OCI-LY1 (cell line): ENCODE results near the gene AGRN.

Experiments used
- H2AFZ ChIP-seq: fragments of 200-600 bp; sonication (generic), shearing (Covaris generic); 2 replicates; pipeline ENCODE4 v1.6.0; 2014; ENCODE audit warnings: antibody characterized with exemption, mild to moderate bottlenecking, low read length
- H3F3A ChIP-seq: fragments of 200-600 bp; sonication (generic), shearing (Covaris generic); 2 replicates; pipeline ENCODE4 v1.6.0; 2014; ENCODE audit warnings: mild to moderate bottlenecking, antibody characterized with exemption, low read length, moderate library complexity; ENCODE audit not compliant: insufficient read depth
- H3K27ac ChIP-seq: fragments of 200-600 bp; sonication (generic); 2 replicates; pipeline ENCODE4 v1.5.1; 2014; ENCODE audit warnings: low read length, mixed run types, mild to moderate bottlenecking, low read depth; ENCODE audit not compliant: poor library complexity, severe bottlenecking
- H3K27me3 ChIP-seq: fragments of 200-600 bp; sonication (generic); 2 replicates; pipeline ENCODE4 v1.6.0; 2014; ENCODE audit warnings: antibody characterized with exemption, mild to moderate bottlenecking, low read length, moderate library complexity; ENCODE audit not compliant: insufficient read depth
- H3K36me3 ChIP-seq: fragments of 200-600 bp; sonication (generic); 2 replicates; pipeline ENCODE4 v1.6.1; 2014; ENCODE audit warnings: mild to moderate bottlenecking, antibody characterized with exemption, low read length, moderate library complexity, mixed read lengths; ENCODE audit not compliant: insufficient read depth
- H3K4me1 ChIP-seq: fragments of 200-600 bp; sonication (generic); 2 replicates; pipeline ENCODE4 v1.5.1; 2014; ENCODE audit warnings: mild to moderate bottlenecking, low read length, moderate library complexity; ENCODE audit not compliant: insufficient read depth, severe bottlenecking
- H3K4me2 ChIP-seq: fragments of 200-600 bp; sonication (generic), shearing (Covaris generic); 2 replicates; pipeline ENCODE4 v1.6.1; 2014; ENCODE audit warnings: low read length
- H3K4me3 ChIP-seq: fragments of 200-600 bp; sonication (generic); 2 replicates; pipeline ENCODE4 v1.5.1; 2014; ENCODE audit warnings: low read length, low read depth, mild to moderate bottlenecking, mixed read lengths; ENCODE audit not compliant: poor library complexity, severe bottlenecking
- H3K79me2 ChIP-seq: fragments of 200-600 bp; shearing (Covaris generic); 2 replicates; pipeline ENCODE4 v1.6.1; 2016; ENCODE audit warnings: mixed run types, low read length, mixed read lengths; ENCODE audit not compliant: insufficient read depth
- H3K9ac ChIP-seq: fragments of 200-600 bp; sonication (generic), shearing (Covaris generic); 2 replicates; pipeline ENCODE4 v1.6.1; 2014; ENCODE audit warnings: mild to moderate bottlenecking, low read length, mixed read lengths
- H3K9me2 ChIP-seq: fragments of 200-600 bp; sonication (generic), shearing (Covaris generic); 2 replicates; pipeline ENCODE4 v1.6.1; 2014; ENCODE audit warnings: low read depth, mild to moderate bottlenecking, low read length, mixed read lengths
- H3K9me3 ChIP-seq: fragments of 200-600 bp; shearing (Covaris generic); 2 replicates; pipeline ENCODE4 v1.6.1; 2014; ENCODE audit warnings: low read length, mixed read lengths
- H4K20me1 ChIP-seq: fragments of 200-600 bp; sonication (generic), shearing (Covaris generic); 2 replicates; pipeline ENCODE4 v1.6.0; 2016; ENCODE audit warnings: mild to moderate bottlenecking, low read length; ENCODE audit not compliant: insufficient read depth
- CTCF ChIP-seq: fragments of 200-600 bp; sonication (generic), shearing (Covaris generic); IDR thresholded peaks from 2 replicates; pipeline ENCODE4 v1.5.1; 2017; ENCODE audit warnings: mild to moderate bottlenecking, antibody characterized with exemption, low read length, moderate library complexity, mixed read lengths
- EZH2 ChIP-seq: fragments of 200-600 bp; sonication (generic), shearing (Covaris generic); IDR thresholded peaks from 2 replicates; pipeline ENCODE4 v1.8.0; 2017; ENCODE audit warnings: borderline replicate concordance, mixed run types, mild to moderate bottlenecking, antibody characterized with exemption, low read length, moderate library complexity, mixed read lengths

AGRN gene

GRCh38 chr1:1042835-1043234, 22.9 kb downstream of the AGRN start:
- no peaks in the 10 kb centered on the region for H3K79me2 ChIP-seq
- TF ChIP-seq EZH2 (no peak), CTCF (no peak)
- H3K9ac ChIP-seq = no peak overlapping the region
- H3K4me3 ChIP-seq = no peak overlapping the region
- no peaks in the 10 kb centered on the region for H3K4me1 ChIP-seq
- no peaks in the 10 kb centered on the region for H3K9me2 ChIP-seq
- no peaks in the 10 kb centered on the region for H3F3A ChIP-seq
- no peaks in the 10 kb centered on the region for H4K20me1 ChIP-seq
- H3K9me3 ChIP-seq = no peaks in the 10 kb centered on the region
- no peak overlapping the region for H3K27ac ChIP-seq
- no peak overlapping the region for H2AFZ ChIP-seq
- no peak overlapping the region for H3K4me2 ChIP-seq
- no peaks in the 10 kb centered on the region for H3K36me3 ChIP-seq
- H3K27me3 ChIP-seq = no peaks in the 10 kb centered on the region

GRCh38 chr1:1043411-1043810, 23.5 kb downstream of the AGRN start:
- no peaks in the 10 kb centered on the region for H3K9me3 ChIP-seq
- H3K9ac ChIP-seq = no peak overlapping the region
- no peaks in the 10 kb centered on the region for H3K27me3 ChIP-seq
- H3K79me2 ChIP-seq = no peaks in the 10 kb centered on the region
- no peak overlapping the region for H3K4me3 ChIP-seq
- H2AFZ ChIP-seq = no peak overlapping the region
- no peaks in the 10 kb centered on the region for H4K20me1 ChIP-seq
- no peaks in the 10 kb centered on the region for H3K9me2 ChIP-seq
- no peaks in the 10 kb centered on the region for H3K36me3 ChIP-seq
- no peak for TF ChIP-seq EZH2
- no peak for TF ChIP-seq CTCF
- no peak overlapping the region for H3K27ac ChIP-seq
- H3F3A ChIP-seq = no peaks in the 10 kb centered on the region
- no peaks in the 10 kb centered on the region for H3K4me1 ChIP-seq
- H3K4me2 ChIP-seq = no peak overlapping the region

GRCh38 chr1:1043921-1044320, 24.0 kb downstream of the AGRN start:
- H4K20me1 ChIP-seq = no peaks in the 10 kb centered on the region
- no peak overlapping the region for H2AFZ ChIP-seq
- TF ChIP-seq EZH2 = no peak
- no peak for TF ChIP-seq CTCF
- H3K9ac ChIP-seq = no peak overlapping the region
- H3K4me1 ChIP-seq = no peaks in the 10 kb centered on the region
- H3K79me2 ChIP-seq = no peaks in the 10 kb centered on the region
- H3K27ac ChIP-seq = no peak overlapping the region
- H3K4me3 ChIP-seq = no peak overlapping the region
- no peaks in the 10 kb centered on the region for H3K9me3 ChIP-seq
- no peaks in the 10 kb centered on the region for H3K27me3 ChIP-seq
- H3K36me3 ChIP-seq = no peaks in the 10 kb centered on the region
- H3K4me2 ChIP-seq = no peak overlapping the region
- H3K9me2 ChIP-seq = no peaks in the 10 kb centered on the region
- H3F3A ChIP-seq = no peaks in the 10 kb centered on the region
